HepG2 (cell line): Measurements from ENCODE around the gene TPD52L2. TPM values are rescaled to one million over a fixed set of nuclear protein-coding genes. Genes with fewer than 3 reads are reported as not detected.
A peak's percentile ranks its signal among the peaks of the same experiment; 100 is the strongest.

ENCODE experiments used
- AHDC1 ChIP-seq: sonication (generic); formaldehyde crosslinking; IDR thresholded peaks from 2 replicates; pipeline ENCODE4 v1.5.1; 2020; ENCODE audit warnings: mild to moderate bottlenecking, missing genetic modification reagents, borderline replicate concordance
- CEBPB ChIP-seq: IDR thresholded peaks from 2 replicates; pipeline ENCODE4 v1.6.1; 2011; ENCODE audit warnings: low read depth, low read length, improper control_type of control experiment, borderline replicate concordance
- GMEB2 ChIP-seq: IDR thresholded peaks from 2 replicates; pipeline ENCODE4 v1.6.1; 2016; ENCODE audit warnings: missing biosample characterization, missing genetic modification reagents, low read depth
- GPBP1L1 ChIP-seq: sonication (generic); formaldehyde crosslinking; IDR thresholded peaks from 2 replicates; pipeline ENCODE4 v1.5.0; 2020; ENCODE audit warnings: mild to moderate bottlenecking, missing genetic modification reagents
- HDAC2 ChIP-seq: sonication (generic); formaldehyde crosslinking; IDR thresholded peaks from 2 replicates; pipeline ENCODE4 v1.4.0; 2020; ENCODE audit warnings: missing genetic modification reagents
- IKZF1 ChIP-seq: fragments of 450-650 bp; IDR thresholded peaks from 2 replicates; pipeline ENCODE4 v1.7.1; 2016
- MYC ChIP-seq: sonication (generic); formaldehyde crosslinking; IDR thresholded peaks from 2 replicates; pipeline ENCODE4 v1.9.0; 2021; ENCODE audit warnings: missing genetic modification reagents, borderline replicate concordance
- PTBP1 ChIP-seq: fragments of 200-400 bp; formaldehyde crosslinking; IDR thresholded peaks from 2 replicates; pipeline ENCODE4 v1.6.1; 2018; ENCODE audit warnings: low read length, low read depth; ENCODE audit not compliant: poor library complexity, severe bottlenecking
- SALL1 ChIP-seq: sonication (generic); formaldehyde crosslinking; IDR thresholded peaks from 2 replicates; pipeline ENCODE4 v1.8.0; 2022; ENCODE audit warnings: mild to moderate bottlenecking, missing genetic modification reagents
- SP1 ChIP-seq, 2 experiments: fragments of 450-650 bp in 1 of 2; sonication (generic) in 1 of 2; formaldehyde crosslinking in 1 of 2; IDR thresholded peaks; 2 replicates each; pipeline versions ENCODE4 v1.4.0 to v1.6.1; 2016 to 2020; ENCODE audit warnings: missing genetic modification reagents in 1 of 2
- SP140L ChIP-seq: sonication (generic); formaldehyde crosslinking; IDR thresholded peaks from 2 replicates; pipeline ENCODE4 v1.4.0; 2020; ENCODE audit warnings: missing genetic modification reagents, borderline replicate concordance
- THYN1 ChIP-seq: sonication (generic); formaldehyde crosslinking; IDR thresholded peaks from 2 replicates; pipeline ENCODE4 v1.8.1; 2023; ENCODE audit warnings: low read depth, mild to moderate bottlenecking, moderate library complexity, missing genetic modification reagents, borderline replicate concordance
- ZNF609 ChIP-seq: sonication (generic); formaldehyde crosslinking; IDR thresholded peaks from 2 replicates; pipeline ENCODE4 v1.4.0; 2020; ENCODE audit warnings: mild to moderate bottlenecking, missing genetic modification reagents, borderline replicate concordance
- ZNF75D ChIP-seq: sonication (generic); formaldehyde crosslinking; IDR thresholded peaks from 2 replicates; pipeline ENCODE4 v1.8.1; 2023; ENCODE audit warnings: missing genetic modification reagents, mild to moderate bottlenecking, borderline replicate concordance
- ZNF792 ChIP-seq: IDR thresholded peaks from 2 replicates; pipeline ENCODE4 v1.6.1; 2016
- polyA plus RNA-seq, 8 experiments: library from polyadenylated mRNA; depleted of rRNA in 3 of 8; stranded (reverse) in 7 of 8; unstranded in 1 of 8; fragments of >200 nt; fragmentation: Illumina TruSeq in 4 of 8; extraction: Trizol in 4 of 8; gene quantifications; 2 replicates each; pipeline versions ENCODE4 v1.2.1 to v1.2.3, GENCODE V29; 2011 to 2016; ENCODE audit warnings: low read depth in 4 of 8, missing spikeins in 1 of 8, mixed read lengths in 1 of 8; ENCODE audit not compliant: insufficient read depth in 1 of 8
- total RNA-seq, 5 experiments: library from RNA; depleted of rRNA; stranded (reverse); fragments of >200 nt; fragmentation: Illumina TruSeq; extraction: Trizol; gene quantifications; 2 replicates each; pipeline ENCODE4 v1.2.3, GENCODE V29; 2016; ENCODE audit warnings: low read depth in 1 of 5

The TPD52L2 gene
- total and polyA plus RNA-seq, 2 of the 13 experiments (the other 11 are each of a cell fraction or from before 2014, with no cell fraction given): 156 to 184 TPM

- TF ChIP-seq ZNF609 (CRISPR knock-in tag) (peak; percentile 14; the same call in 1 of the 2 replicates), SP1 (IDR thresholded peaks at IDR 0.05) (no peak), SP1 (CRISPR knock-in tag; IDR thresholded peaks at IDR 0.05) (no peak), SALL1 (peak; percentile 83), MYC (CRISPR knock-in tag) (peak; percentile 75; the same call in 1 of the 2 replicates), GMEB2 (CRISPR knock-in tag) (no peak), SP140L (CRISPR knock-in tag) (no peak), IKZF1 (no peak), CEBPB (no peak), ZNF75D (CRISPR knock-in tag) (peak; percentile 77; the same call in 1 of the 2 replicates), AHDC1 (CRISPR knock-in tag) (peak; percentile 34; the same call in 1 of the 2 replicates), HDAC2 (peak; percentile 88), PTBP1 (peak; percentile 54), GPBP1L1 (CRISPR knock-in tag) (no peak), ZNF792 (CRISPR knock-in tag) (peak; percentile 74; the same call in 1 of the 2 replicates), THYN1 (peak; percentile 46; the same call in 1 of the 2 replicates)
Measured at GRCh38 chr20:63858393-63859165, 6.5 kb upstream of the TPD52L2 start (continued).
